Endothelial cell of umbilical vein (primary cell): Measurements from ENCODE around the gene NKX2-4. TPM values are rescaled to one million over a fixed set of nuclear protein-coding genes. Genes with fewer than 3 reads are reported as not detected.

ENCODE experiments used
- BruUV-seq: library from RNA; stranded (reverse); fragments of 400-500 nt; replicated peaks from 2 replicates; lab custom pipeline; 2021; lab: Mats Ljungman, UMichigan
- CTCF ChIA-PET: fragments of 300-600, 350-600 bp; sonication (Branson Sonifier 250); formaldehyde crosslinking; loops from one replicate; lab custom pipeline; 2021; ENCODE audit warnings: antibody characterized with exemption, inconsistent platforms; lab: Charles Lee
- POLR2A ChIA-PET: fragments of 300-600, 350-600 bp; sonication (Branson Sonifier 250); formaldehyde crosslinking; loops from one replicate; lab custom pipeline; 2021; ENCODE audit warnings: antibody characterized with exemption, inconsistent platforms; lab: Charles Lee
- DNase-seq: peaks from one replicate; pipeline ENCODE4 v3.0.0-alpha.2; 2011; ENCODE audit warnings: low read depth, low spot score
- FAIRE-seq: peaks from 2 replicates; lab custom pipeline; 2011; peaks lifted over from hg19 to GRCh38; lab: Jason Lieb, UNC
- H2AFZ ChIP-seq: 2 replicates; pipeline ENCODE4 v1.6.0; 2012; ENCODE audit warnings: low read depth, low read length, control low read depth, inconsistent platforms
- H3K27ac ChIP-seq: 2 replicates; pipeline ENCODE4 v1.5.1; 2011; ENCODE audit warnings: low read depth, mild to moderate bottlenecking, control low read depth, low read length, moderate library complexity; ENCODE audit not compliant: insufficient read depth
- H3K27me3 ChIP-seq, 2 experiments: 2 replicates each; pipeline versions ENCODE4 v1.6.0 to v1.6.1; 2011; ENCODE audit warnings: low read length in 2 of 2, mixed read lengths in 1 of 2; ENCODE audit not compliant: control insufficient read depth in 2 of 2, insufficient read depth in 2 of 2
- H3K36me3 ChIP-seq, 2 experiments: 2 replicates in 1 of 2; 3 replicates in 1 of 2; pipeline ENCODE4 v1.5.1; 2011; ENCODE audit warnings: low read length in 2 of 2, mild to moderate bottlenecking in 1 of 2, moderate library complexity in 1 of 2; ENCODE audit not compliant: control insufficient read depth in 2 of 2, insufficient read depth in 2 of 2; ENCODE audit errors: extremely low read depth in 1 of 2
- H3K4me1 ChIP-seq: 3 replicates; pipeline ENCODE4 v1.5.1; 2011; ENCODE audit warnings: mild to moderate bottlenecking, low read length; ENCODE audit not compliant: control insufficient read depth, insufficient read depth; ENCODE audit errors: extremely low read depth
- H3K4me2 ChIP-seq: 2 replicates; pipeline ENCODE4 v1.6.1; 2011; ENCODE audit warnings: low read length, control low read depth, mixed read lengths; ENCODE audit not compliant: insufficient read depth
- H3K4me3 ChIP-seq, 3 experiments: fragments of 200-600 bp in 1 of 3; sonication (generic), shearing (Covaris generic) in 1 of 3; replicated peaks in 1 of 3; 2 replicates each; pipeline ENCODE4 v1.5.1; 2011 to 2016; ENCODE audit warnings: control low read depth in 3 of 3, low read length in 3 of 3, mild to moderate bottlenecking in 2 of 3, inconsistent platforms in 1 of 3, low read depth in 1 of 3, moderate library complexity in 1 of 3; ENCODE audit not compliant: insufficient read depth in 1 of 3
- H3K79me2 ChIP-seq: 2 replicates; pipeline ENCODE4 v1.6.0; 2012; ENCODE audit warnings: low read length, inconsistent platforms; ENCODE audit not compliant: control insufficient read depth, insufficient read depth
- H3K9ac ChIP-seq: replicated peaks from 2 replicates; pipeline ENCODE3; 2011; ENCODE audit warnings: low read length, control low read depth; ENCODE audit not compliant: insufficient read depth; ENCODE audit errors: extremely low read depth
- H3K9me1 ChIP-seq: replicated peaks from 3 replicates; pipeline ENCODE4 v1.6.0; 2011; ENCODE audit warnings: mild to moderate bottlenecking, low read length; ENCODE audit not compliant: control insufficient read depth, insufficient read depth; ENCODE audit errors: extremely low read depth
- H3K9me3 ChIP-seq: replicated peaks from 2 replicates; pipeline ENCODE4 v1.5.1; 2012; ENCODE audit warnings: low read length, inconsistent platforms; ENCODE audit not compliant: control insufficient read depth, insufficient read depth
- H4K20me1 ChIP-seq: replicated peaks from 2 replicates; pipeline ENCODE3; 2011; ENCODE audit warnings: mild to moderate bottlenecking, low read length; ENCODE audit not compliant: control insufficient read depth, insufficient read depth; ENCODE audit errors: extremely low read depth
- CTCF ChIP-seq, 2 donors: IDR thresholded peaks; 1 replicate in 1 of 2; 2 replicates in 1 of 2; pipeline ENCODE4 v1.5.1; 2011; ENCODE audit warnings: low read length in 2 of 2, mild to moderate bottlenecking in 2 of 2, moderate library complexity in 2 of 2, control low read depth in 1 of 2, inconsistent platforms in 1 of 2, low read depth in 1 of 2; ENCODE audit not compliant: insufficient read depth in 1 of 2; ENCODE audit errors: extremely low read depth in 1 of 2
- EZH2 ChIP-seq: IDR thresholded peaks from 2 replicates; pipeline ENCODE4 v1.6.1; 2012; ENCODE audit warnings: borderline replicate concordance, low read depth, mild to moderate bottlenecking, moderate library complexity, low read length, inconsistent platforms; ENCODE audit not compliant: severe bottlenecking
- FOS ChIP-seq: IDR thresholded peaks from 2 replicates; pipeline ENCODE4 v1.6.1; 2011; ENCODE audit warnings: mild to moderate bottlenecking, low read length, moderate library complexity, borderline replicate concordance; ENCODE audit not compliant: insufficient read depth
- GATA2 ChIP-seq: IDR thresholded peaks from 2 replicates; pipeline ENCODE4 v1.7.0; 2011; ENCODE audit warnings: low read depth, mild to moderate bottlenecking, moderate library complexity, mixed read lengths, low read length; ENCODE audit not compliant: insufficient read length, insufficient read depth
- JUN ChIP-seq: IDR thresholded peaks from 2 replicates; pipeline ENCODE4 v1.6.1; 2011; ENCODE audit warnings: borderline replicate concordance, low read depth; ENCODE audit not compliant: insufficient read length, insufficient read depth
- MAX ChIP-seq: IDR thresholded peaks from 2 replicates; pipeline ENCODE4 v1.6.1; 2011; ENCODE audit not compliant: insufficient read depth, insufficient read length
- MYC ChIP-seq: IDR thresholded peaks from one replicate; pipeline ENCODE4 v1.6.1; 2011; ENCODE audit warnings: mild to moderate bottlenecking, low read depth, low read length
- POLR2A ChIP-seq: IDR thresholded peaks from 2 replicates; pipeline ENCODE4 v1.6.1; 2012; ENCODE audit warnings: low read depth, mild to moderate bottlenecking, control low read depth, low read length
- POLR2AphosphoS5 ChIP-seq: IDR thresholded peaks from 2 replicates; pipeline ENCODE4 v1.6.1; 2012; ENCODE audit warnings: low read depth, mild to moderate bottlenecking, control low read depth, low read length, moderate library complexity; ENCODE audit not compliant: insufficient read depth
- dilution Hi-C: fragments of 300-500 bp; cut with MboI; formaldehyde crosslinking; loops from one replicate; pipeline ENCODE4 v1.15.0; 2019; ENCODE audit warnings: low sequenced_read_pairs; ENCODE audit not compliant: extremely low pct_ligation_motif_present
- intact Hi-C: fragments of 100-400 bp; cut with micrococcal nuclease; formaldehyde crosslinking; loops from one replicate; pipeline ENCODE4 v1.10.0; 2022
- polyA plus RNA-seq, 4 experiments: library from polyadenylated mRNA; depleted of rRNA in 3 of 4; stranded (reverse) in 3 of 4; unstranded in 1 of 4; fragments of >200 nt; gene quantifications; 2 replicates each; pipeline versions ENCODE4 v1.2.1 to v1.2.3, GENCODE V29; 2011 to 2012; ENCODE audit warnings: missing spikeins in 1 of 4
- total RNA-seq: library from RNA; stranded (reverse); gene quantifications from 2 replicates; pipeline ENCODE4 v1.2.3, GENCODE V29; 2021

Gene NKX2-4
- total and polyA plus RNA-seq, 2 donors (not counting 3 experiments of a cell fraction or from before 2014, with no cell fraction given): not detected

- DNase-seq (peak; percentile 25), FAIRE-seq (no peak)
- H4K20me1 ChIP-seq: peaks cover 2% of the 10 kb centered on the region
- peak overlapping the region; percentile 52 for H3K4me2 ChIP-seq
- TF ChIP-seq POLR2A: no peak
- TF ChIP-seq POLR2AphosphoS5: no peak
- no peak for TF ChIP-seq GATA2
- no peak for TF ChIP-seq CTCF (IDR thresholded peaks at IDR 0.05; ENCODE audit: extremely low read depth in 1 of 2, insufficient read depth in 1 of 2, low read depth in 1 of 2, low read length in 2 of 2)
- no peak for TF ChIP-seq JUN
- TF ChIP-seq MYC: no peak
- no peak for TF ChIP-seq FOS
- no peak for TF ChIP-seq EZH2
- no peak for TF ChIP-seq MAX
- ChIA-PET CTCF (interaction anchor here (0.9 to 1.5 kb wide), 3 partner anchors 9 to 38 kb away, joined by 3 to 6 read pairs (median 3); no protein-coding TSS in a partner anchor), POLR2A (no interaction called here)
- intact Hi-C loops (no loop called here), dilution Hi-C loops (no loop called here)
- peak overlapping the region; percentile 20 for H3K27ac ChIP-seq
- peaks cover 2 to 21% of the 10 kb centered on the region in 2 experiments for H3K36me3 ChIP-seq
- peaks cover 4% of the 10 kb centered on the region for H3K79me2 ChIP-seq
- H3K27me3 ChIP-seq: no peaks in the 10 kb centered on the region
- H2AFZ ChIP-seq: no peak overlapping the region
- no peaks in the 10 kb centered on the region for H3K9me3 ChIP-seq
- peaks cover 21% of the 10 kb centered on the region for H3K4me1 ChIP-seq
- H3K4me3 ChIP-seq: no peak overlapping the region
- H3K9ac ChIP-seq: no peak overlapping the region
- BruUV-seq: no TSS peak
- no peaks in the 10 kb centered on the region for H3K9me1 ChIP-seq
These were observed 36.6 kb downstream of the NKX2-4 start for GRCh38 chr20:21360705-21361104.
